Activated CD8-positive, alpha-beta memory T cell treated with anti-CD3 and anti-CD28 coated beads, Interleukin-2, amount 10 ng/mL, durations not matched to agents 7 days and 5 days (primary cell): ENCODE results near the gene FANCI. TPM values are rescaled to one million over a fixed set of nuclear protein-coding genes. Genes with fewer than 3 reads are reported as not detected.

Experiments
- ATAC-seq: fragments of 150-1000 bp; cut with Tn5 transposase; one replicate; pipeline ENCODE4 v1.10.0; 2021; ENCODE audit warnings: moderate library complexity
- CTCF ChIA-PET: fragments of 350-600 bp; sonication (Branson Sonifier 250); formaldehyde crosslinking; loops from one replicate; lab custom pipeline; 2021; ENCODE audit warnings: antibody characterized with exemption; lab: Charles Lee
- DNase-seq: peaks from one replicate; pipeline ENCODE4 v3.0.0-alpha.2; 2020
- H3K27ac Mint-ChIP-seq: one replicate; pipeline ENCODE4 v1.8.0; 2021; ENCODE audit warnings: mild to moderate bottlenecking, mixed read lengths
- H3K27me3 Mint-ChIP-seq: one replicate; pipeline ENCODE4 v1.8.0; 2021; ENCODE audit warnings: mixed read lengths
- H3K36me3 Mint-ChIP-seq: one replicate; pipeline ENCODE4 v1.8.0; 2021; ENCODE audit warnings: mild to moderate bottlenecking, mixed read lengths
- H3K4me1 Mint-ChIP-seq: one replicate; pipeline ENCODE4 v1.8.0; 2021; ENCODE audit warnings: mixed read lengths
- H3K4me3 Mint-ChIP-seq: one replicate; pipeline ENCODE4 v1.8.0; 2021; ENCODE audit warnings: mild to moderate bottlenecking, moderate library complexity, mixed read lengths
- H3K9me3 Mint-ChIP-seq: one replicate; pipeline ENCODE4 v1.8.0; 2022; ENCODE audit warnings: low read depth, mixed read lengths
- total RNA-seq, 2 experiments: library from RNA; stranded (reverse); gene quantifications; one replicate each; pipeline ENCODE4 v1.2.3, GENCODE V29; 2021

Gene FANCI
- total RNA-seq, 2 experiments from 2014 or later, result 206 to 236 TPM

- CTCF ChIA-PET, result interaction anchor here (1.2 kb wide), 1 partner anchor 9 kb away, joined by 4 read pairs; no protein-coding TSS in a partner anchor
- DNase-seq (no peak), ATAC-seq (no peak)
- Mint-ChIP-seq H3K36me3 (peaks cover 68% of the 10 kb centered on the region), H3K9me3 (no peaks in the 10 kb centered on the region), H3K4me3 (no peak overlapping the region), H3K27me3 (no peaks in the 10 kb centered on the region), H3K4me1 (peaks cover 21% of the 10 kb centered on the region), H3K27ac (peak overlapping the region; percentile 24)
These were observed 75.9 kb downstream of the FANCI start for GRCh38 chr15:89319678-89320077.

GRCh38 chr15:89320200-89320599, 76.4 kb downstream of the FANCI start:
- H3K36me3 Mint-ChIP-seq, result peaks cover 70% of the 10 kb centered on the region
- CTCF ChIA-PET, result interaction anchor here (0.8 to 1.2 kb wide), 2 partner anchors 9 to 114 kb away, joined by 3 to 4 read pairs; no protein-coding TSS in a partner anchor
- ATAC-seq (no peak), DNase-seq (no peak)
- H3K9me3 Mint-ChIP-seq, result no peaks in the 10 kb centered on the region
- H3K27ac Mint-ChIP-seq, result no peak overlapping the region
- H3K4me3 Mint-ChIP-seq, result no peak overlapping the region
- peaks cover 17% of the 10 kb centered on the region for H3K4me1 Mint-ChIP-seq
- H3K27me3 Mint-ChIP-seq, result no peaks in the 10 kb centered on the region

GRCh38 chr15:89321521-89322410, 78.0 kb downstream of the FANCI start:
- ATAC-seq, result no peak

GRCh38 chr15:89322822-89323221, 79.0 kb downstream of the FANCI start:
- Mint-ChIP-seq H3K36me3 (peaks cover 72% of the 10 kb centered on the region), H3K4me3 (no peak overlapping the region), H3K9me3 (no peaks in the 10 kb centered on the region), H3K27me3 (no peaks in the 10 kb centered on the region), H3K4me1 (peaks cover 7% of the 10 kb centered on the region), H3K27ac (no peak overlapping the region)
- no peak for DNase-seq
- CTCF ChIA-PET, result no interaction called here
- ATAC-seq, result no peak

More at GRCh38 chr15:89321521-89322410, 78.0 kb downstream of the FANCI start:
- CTCF ChIA-PET, result no interaction called here
- no peak for DNase-seq
- Mint-ChIP-seq H3K36me3 (peaks cover 71% of the 10 kb centered on the region), H3K9me3 (no peaks in the 10 kb centered on the region), H3K4me3 (no peak overlapping the region), H3K4me1 (peaks cover 9% of the 10 kb centered on the region), H3K27ac (peak overlapping the region; percentile 21), H3K27me3 (no peaks in the 10 kb centered on the region)

- Mint-ChIP-seq H3K36me3 (peaks cover 74% of the 10 kb centered on the region), H3K9me3 (no peaks in the 10 kb centered on the region), H3K27me3 (no peaks in the 10 kb centered on the region), H3K4me1 (peaks cover 15% of the 10 kb centered on the region), H3K27ac (no peak overlapping the region), H3K4me3 (no peak overlapping the region)
- ATAC-seq, result no peak
- DNase-seq, result no peak
- CTCF ChIA-PET, result interaction anchor here (1.0 kb wide), 1 partner anchor 10 kb away, joined by 6 read pairs; no protein-coding TSS in a partner anchor
These were observed 80.0 kb downstream of the FANCI start for GRCh38 chr15:89323825-89324224.

- Mint-ChIP-seq H3K36me3 (peaks cover 79% of the 10 kb centered on the region), H3K4me3 (no peak overlapping the region), H3K27me3 (no peaks in the 10 kb centered on the region), H3K27ac (peak overlapping the region; percentile 11), H3K4me1 (peaks cover 29% of the 10 kb centered on the region), H3K9me3 (no peaks in the 10 kb centered on the region)
- no peak for DNase-seq
- no peak for ATAC-seq
- CTCF ChIA-PET, result interaction anchor here (0.7 kb wide), 1 partner anchor 10 kb away, joined by 3 read pairs; no protein-coding TSS in a partner anchor
These were observed 81.4 kb downstream of the FANCI start for GRCh38 chr15:89325039-89325803.

GRCh38 chr15:89326316-89326715, 82.5 kb downstream of the FANCI start:
- Mint-ChIP-seq H3K36me3 (peaks cover 84% of the 10 kb centered on the region), H3K4me3 (no peak overlapping the region), H3K4me1 (peaks cover 40% of the 10 kb centered on the region), H3K27ac (peak overlapping the region; percentile 5), H3K9me3 (no peaks in the 10 kb centered on the region), H3K27me3 (no peaks in the 10 kb centered on the region)
- CTCF ChIA-PET, result interaction anchor here (0.7 to 1.0 kb wide), 2 partner anchors 11 to 13 kb away, joined by 3 read pairs; no protein-coding TSS in a partner anchor
- ATAC-seq (no peak), DNase-seq (no peak)

- ATAC-seq (no peak), DNase-seq (no peak)
- H3K4me1 Mint-ChIP-seq, result peaks cover 48% of the 10 kb centered on the region
- no peaks in the 10 kb centered on the region for H3K27me3 Mint-ChIP-seq
- CTCF ChIA-PET, result interaction anchor here (1.0 to 1.7 kb wide), 3 partner anchors 14 to 120 kb away, joined by 3 to 6 read pairs (median 3); no protein-coding TSS in a partner anchor
- H3K9me3 Mint-ChIP-seq, result no peaks in the 10 kb centered on the region
- H3K4me3 Mint-ChIP-seq, result no peak overlapping the region
- peak overlapping the region; percentile 39 for H3K27ac Mint-ChIP-seq
- H3K36me3 Mint-ChIP-seq, result peaks cover 86% of the 10 kb centered on the region
These were observed 83.3 kb downstream of the FANCI start for GRCh38 chr15:89327113-89327512.

GRCh38 chr15:89328398-89329254, 84.8 kb downstream of the FANCI start:
- Mint-ChIP-seq H3K36me3 (peaks cover 85% of the 10 kb centered on the region), H3K27ac (peak overlapping the region; percentile 88)

GRCh38 chr15:89329329-89330084, 85.7 kb downstream of the FANCI start:
- Mint-ChIP-seq H3K4me3 (peak overlapping the region; percentile 65), H3K4me1 (peaks cover 58% of the 10 kb centered on the region), H3K9me3 (no peaks in the 10 kb centered on the region), H3K27ac (peak overlapping the region; percentile 88), H3K27me3 (no peaks in the 10 kb centered on the region), H3K36me3 (peaks cover 81% of the 10 kb centered on the region)
- peak; percentile 54 for ATAC-seq
- CTCF ChIA-PET, result interaction anchor here (0.7 to 12.2 kb wide), 10 partner anchors 10 to 123 kb away, joined by 3 to 120 read pairs (median 4); no protein-coding TSS in a partner anchor
- peak; percentile 85 for DNase-seq

More at GRCh38 chr15:89328398-89329254, 84.8 kb downstream of the FANCI start:
- H3K4me1 Mint-ChIP-seq, result peaks cover 56% of the 10 kb centered on the region
- no peak for ATAC-seq
- no peaks in the 10 kb centered on the region for H3K9me3 Mint-ChIP-seq
- CTCF ChIA-PET, result interaction anchor here (0.7 to 12.2 kb wide), 9 partner anchors 9 to 122 kb away, joined by 3 to 120 read pairs (median 6); no protein-coding TSS in a partner anchor
- no peak overlapping the region for H3K4me3 Mint-ChIP-seq
- no peak for DNase-seq
- H3K27me3 Mint-ChIP-seq, result no peaks in the 10 kb centered on the region

- DNase-seq (peak; percentile 33), ATAC-seq (no peak)
- Mint-ChIP-seq H3K4me1 (peaks cover 62% of the 10 kb centered on the region), H3K36me3 (peaks cover 79% of the 10 kb centered on the region), H3K27ac (peak overlapping the region; percentile 88), H3K9me3 (no peaks in the 10 kb centered on the region), H3K4me3 (peak overlapping the region; percentile 65), H3K27me3 (peaks cover 4% of the 10 kb centered on the region)
- CTCF ChIA-PET, result interaction anchor here (1.0 to 12.2 kb wide), 8 partner anchors 9 to 451 kb away, joined by 3 to 120 read pairs (median 4); no protein-coding TSS in a partner anchor
These were observed 86.3 kb downstream of the FANCI start for GRCh38 chr15:89330119-89330518.
